PC-9 (cell line): ENCODE measurements around the gene DAPK1. TPM values are rescaled to one million over a fixed set of nuclear protein-coding genes. Genes with fewer than 3 reads are reported as not detected.

Source experiments
- BruUV-seq: library from RNA; stranded (reverse); fragments of 400-500 nt; replicated peaks from 2 replicates; lab custom pipeline; 2021; lab: Mats Ljungman, UMichigan
- CTCF ChIA-PET: fragments of 300-600 bp; sonication (Branson Sonifier 250); formaldehyde crosslinking; loops from one replicate; lab custom pipeline; 2022; ENCODE audit warnings: antibody characterized with exemption; lab: Charles Lee
- POLR2A ChIA-PET: fragments of 300-600 bp; sonication (Branson Sonifier 250); formaldehyde crosslinking; loops from one replicate; lab custom pipeline; 2022; ENCODE audit warnings: antibody characterized with exemption; ENCODE audit not compliant: unreplicated experiment; lab: Charles Lee
- DNase-seq, 2 experiments: peaks; one replicate each; pipeline versions ENCODE4 v3.0.0 to v3.0.0-alpha.2; 2015 to 2022; ENCODE audit warnings: mixed read lengths in 1 of 2
- H2AFZ ChIP-seq: fragments of 200-600 bp; sonication (generic); 2 replicates; pipeline ENCODE4 v1.8.1; 2017; ENCODE audit warnings: antibody characterized with exemption
- H3F3A ChIP-seq: fragments of 200-600 bp; sonication (generic); 2 replicates; pipeline ENCODE4 v1.8.1; 2017; ENCODE audit warnings: antibody characterized with exemption, mild to moderate bottlenecking, low read depth; ENCODE audit not compliant: insufficient read depth
- H3K27ac ChIP-seq: fragments of 200-600 bp; sonication (generic); 2 replicates; pipeline ENCODE4 v1.6.1; 2016; ENCODE audit warnings: mixed run types
- H3K27me3 ChIP-seq: fragments of 200-600 bp; sonication (generic); 2 replicates; pipeline ENCODE4 v1.6.1; 2016; ENCODE audit warnings: low read depth, mixed run types; ENCODE audit not compliant: insufficient read depth
- H3K36me3 ChIP-seq: fragments of 200-600 bp; sonication (generic); 2 replicates; pipeline ENCODE4 v1.6.1; 2016; ENCODE audit warnings: low read depth, mixed run types
- H3K4me1 ChIP-seq: fragments of 200-600 bp; sonication (generic); replicated peaks from 2 replicates; pipeline ENCODE4 v1.6.1; 2016; ENCODE audit warnings: mixed run types; ENCODE audit not compliant: insufficient read depth
- H3K4me2 ChIP-seq: fragments of 200-600 bp; sonication (generic); 2 replicates; pipeline ENCODE4 v1.6.1; 2017; ENCODE audit warnings: mixed run types
- H3K4me3 ChIP-seq: fragments of 200-600 bp; sonication (generic); 2 replicates; pipeline ENCODE4 v1.6.1; 2016; ENCODE audit warnings: mixed run types
- H3K79me2 ChIP-seq: fragments of 200-600 bp; sonication (generic); 2 replicates; pipeline ENCODE4 v1.6.1; 2017; ENCODE audit warnings: low read depth, mixed run types
- H3K9me2 ChIP-seq: fragments of 200-600 bp; sonication (generic); 2 replicates; pipeline ENCODE4 v1.8.1; 2017; ENCODE audit warnings: mild to moderate bottlenecking; ENCODE audit not compliant: insufficient read depth
- H3K9me3 ChIP-seq: fragments of 200-600 bp; sonication (generic); 2 replicates; pipeline ENCODE4 v1.8.1; 2016; ENCODE audit warnings: low read depth; ENCODE audit not compliant: insufficient read depth
- H4K20me1 ChIP-seq: fragments of 200-600 bp; sonication (generic); 2 replicates; pipeline ENCODE4 v1.8.1; 2017; ENCODE audit not compliant: insufficient read depth
- EZH2 ChIP-seq: fragments of 200-600 bp; sonication (generic); IDR thresholded peaks from 2 replicates; pipeline ENCODE4 v1.8.0; 2017; ENCODE audit warnings: antibody characterized with exemption, low read depth
- intact Hi-C: fragments of 100-400 bp; cut with micrococcal nuclease; formaldehyde crosslinking; loops from one replicate; pipeline ENCODE4 v1.10.0; 2022; ENCODE audit not compliant: unreplicated experiment
- total RNA-seq: library from RNA; stranded (reverse); gene quantifications from 2 replicates; pipeline ENCODE4 v1.2.3, GENCODE V29; 2021
- TF ChIP-seq, protein P1 (sequence below): fragments of 200-600 bp; sonication (generic); conservative IDR thresholded peaks from 2 replicates; pipeline ENCODE4 v1.6.1; 2017; ENCODE audit warnings: mixed run types, antibody characterized with exemption, mild to moderate bottlenecking, moderate library complexity

DAPK1 gene
- total RNA-seq, 1 experiment from 2014 or later = 100 TPM

DNA sequence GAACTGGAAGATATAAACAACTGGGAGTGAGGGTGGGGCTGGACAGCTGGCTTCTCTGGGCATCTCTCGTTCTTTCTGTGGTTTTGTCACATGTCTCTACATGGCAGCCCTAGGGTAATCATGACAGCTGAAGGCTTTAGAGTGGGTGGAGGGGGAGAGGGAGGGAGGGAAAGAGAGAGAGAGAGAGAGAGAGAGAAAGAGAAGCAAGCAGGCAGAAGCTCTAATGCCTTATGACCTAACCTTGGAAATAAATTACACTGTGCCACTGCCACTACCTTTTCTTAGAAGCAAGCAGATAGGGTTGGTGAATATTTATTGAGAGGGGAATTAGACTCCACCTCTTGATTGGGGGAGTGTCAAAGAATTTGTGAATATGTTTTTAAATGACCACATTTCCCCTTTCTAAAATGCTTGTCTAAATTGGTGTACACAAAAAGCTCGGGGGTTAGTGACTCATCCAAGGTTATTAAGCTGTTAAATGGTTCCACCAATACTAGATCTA lies 2.6 kb upstream of the DAPK1 start:
- H3K4me1 ChIP-seq = peaks cover 58% of the 10 kb centered on the region
- H3K27ac ChIP-seq = no peak overlapping the region
- TF ChIP-seq EZH2 = no peak
- TF ChIP-seq, protein P1, sequence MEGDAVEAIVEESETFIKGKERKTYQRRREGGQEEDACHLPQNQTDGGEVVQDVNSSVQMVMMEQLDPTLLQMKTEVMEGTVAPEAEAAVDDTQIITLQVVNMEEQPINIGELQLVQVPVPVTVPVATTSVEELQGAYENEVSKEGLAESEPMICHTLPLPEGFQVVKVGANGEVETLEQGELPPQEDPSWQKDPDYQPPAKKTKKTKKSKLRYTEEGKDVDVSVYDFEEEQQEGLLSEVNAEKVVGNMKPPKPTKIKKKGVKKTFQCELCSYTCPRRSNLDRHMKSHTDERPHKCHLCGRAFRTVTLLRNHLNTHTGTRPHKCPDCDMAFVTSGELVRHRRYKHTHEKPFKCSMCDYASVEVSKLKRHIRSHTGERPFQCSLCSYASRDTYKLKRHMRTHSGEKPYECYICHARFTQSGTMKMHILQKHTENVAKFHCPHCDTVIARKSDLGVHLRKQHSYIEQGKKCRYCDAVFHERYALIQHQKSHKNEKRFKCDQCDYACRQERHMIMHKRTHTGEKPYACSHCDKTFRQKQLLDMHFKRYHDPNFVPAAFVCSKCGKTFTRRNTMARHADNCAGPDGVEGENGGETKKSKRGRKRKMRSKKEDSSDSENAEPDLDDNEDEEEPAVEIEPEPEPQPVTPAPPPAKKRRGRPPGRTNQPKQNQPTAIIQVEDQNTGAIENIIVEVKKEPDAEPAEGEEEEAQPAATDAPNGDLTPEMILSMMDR = no peak
- ChIA-PET POLR2A (interaction anchor here (0.5 to 0.9 kb wide), 2 partner anchors 121 to 157 kb away, joined by 4 read pairs; no protein-coding TSS in a partner anchor), CTCF (interaction anchor here (0.6 kb wide), 1 partner anchor 106 kb away, joined by 3 read pairs; no protein-coding TSS in a partner anchor)
- H3K27me3 ChIP-seq = no peaks in the 10 kb centered on the region
- H2AFZ ChIP-seq = no peak overlapping the region
- BruUV-seq = no TSS peak
- DNase-seq = no peak
- no peaks in the 10 kb centered on the region for H4K20me1 ChIP-seq
- H3K9me2 ChIP-seq = no peaks in the 10 kb centered on the region
- H3K9me3 ChIP-seq = no peaks in the 10 kb centered on the region
- intact Hi-C loops = loop anchor here (5.0 kb wide), 1 partner anchor 53 kb away; no protein-coding TSS in a partner anchor
- peaks cover 23% of the 10 kb centered on the region for H3K79me2 ChIP-seq
- no peaks in the 10 kb centered on the region for H3K36me3 ChIP-seq
- no peak overlapping the region for H3K4me2 ChIP-seq
- no peak overlapping the region for H3K4me3 ChIP-seq
- H3F3A ChIP-seq = peaks cover 17% of the 10 kb centered on the region; the same call in 1 of the 2 replicates

DNA sequence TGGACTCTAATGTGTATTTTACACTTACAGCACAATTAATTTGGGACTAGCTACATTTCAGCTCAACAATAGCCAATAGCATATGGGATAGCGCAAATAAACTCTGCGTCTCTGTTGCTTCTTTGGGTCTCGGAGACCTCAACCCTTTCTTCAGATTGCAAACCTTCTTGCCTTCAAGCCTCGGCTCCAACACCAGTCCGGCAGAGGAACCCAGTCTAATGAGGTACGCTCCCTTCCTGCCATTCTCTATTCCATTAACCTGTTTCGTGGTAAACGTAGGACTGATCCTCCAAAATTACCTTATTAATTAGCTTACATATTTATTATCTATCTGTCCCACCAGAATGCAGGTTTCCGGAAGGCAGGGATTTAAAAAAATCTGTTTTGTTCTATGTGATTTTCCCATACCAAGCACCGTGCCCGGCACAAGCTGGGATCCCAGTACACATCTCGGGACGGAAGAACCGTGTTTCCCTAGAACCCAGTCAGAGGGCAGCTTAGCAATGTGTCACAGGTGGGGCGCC lies 525 bp upstream of the DAPK1 start:
- Histone ChIP-seq H3K4me3 (peak overlapping the region; percentile 70), H3K27ac (peak overlapping the region; percentile 45), H2AFZ (peak overlapping the region; percentile 97), H3K9me3 (no peaks in the 10 kb centered on the region), H3K4me1 (peaks cover 58% of the 10 kb centered on the region), H4K20me1 (no peaks in the 10 kb centered on the region), H3F3A (peaks cover 28% of the 10 kb centered on the region; the same call in 1 of the 2 replicates), H3K27me3 (no peaks in the 10 kb centered on the region), H3K4me2 (peak overlapping the region; percentile 91), H3K36me3 (no peaks in the 10 kb centered on the region), H3K9me2 (no peaks in the 10 kb centered on the region), H3K79me2 (peaks cover 30% of the 10 kb centered on the region)
- TSS peak; percentile 81 for BruUV-seq
- intact Hi-C loops = loop anchor here (1.0 to 5.0 kb wide), 2 partner anchors 55 to 160 kb away; no protein-coding TSS in a partner anchor
- DNase-seq = no peak
- POLR2A ChIA-PET = interaction anchor here (0.6 to 0.8 kb wide), 5 partner anchors 19 to 202 kb away, joined by 3 to 5 read pairs (median 3); no protein-coding TSS in a partner anchor
- CTCF ChIA-PET = interaction anchor here (0.6 to 1.6 kb wide), 4 partner anchors 31 to 166 kb away, joined by 3 to 7 read pairs (median 6); no protein-coding TSS in a partner anchor
- TF ChIP-seq EZH2 = no peak
- TF ChIP-seq, protein P1 = no peak

DNA sequence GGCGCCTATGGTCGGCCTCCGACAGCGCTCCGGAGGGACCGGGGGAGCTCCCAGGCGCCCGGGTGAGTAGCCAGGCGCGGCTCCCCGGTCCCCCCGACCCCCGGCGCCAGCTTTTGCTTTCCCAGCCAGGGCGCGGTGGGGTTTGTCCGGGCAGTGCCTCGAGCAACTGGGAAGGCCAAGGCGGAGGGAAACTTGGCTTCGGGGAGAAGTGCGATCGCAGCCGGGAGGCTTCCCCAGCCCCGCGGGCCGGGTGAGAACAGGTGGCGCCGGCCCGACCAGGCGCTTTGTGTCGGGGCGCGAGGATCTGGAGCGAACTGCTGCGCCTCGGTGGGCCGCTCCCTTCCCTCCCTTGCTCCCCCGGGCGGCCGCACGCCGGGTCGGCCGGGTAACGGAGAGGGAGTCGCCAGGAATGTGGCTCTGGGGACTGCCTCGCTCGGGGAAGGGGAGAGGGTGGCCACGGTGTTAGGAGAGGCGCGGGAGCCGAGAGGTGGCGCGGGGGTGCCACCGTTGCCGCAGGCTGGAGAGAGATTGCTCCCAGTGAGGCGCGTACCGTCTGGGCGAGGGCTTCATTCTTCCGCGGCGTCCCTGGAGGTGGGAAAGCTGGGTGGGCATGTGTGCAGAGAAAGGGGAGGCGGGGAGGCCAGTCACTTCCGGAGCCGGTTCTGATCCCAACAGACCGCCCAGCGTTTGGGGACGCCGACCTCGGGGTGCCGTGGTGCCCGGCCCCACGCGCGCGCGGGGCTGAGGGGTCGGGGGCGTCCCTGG lies 561 bp downstream of the DAPK1 start:
- POLR2A ChIA-PET = interaction anchor here (0.6 to 0.8 kb wide), 7 partner anchors 33 to 767 kb away, joined by 3 to 25 read pairs (median 5); no protein-coding TSS in a partner anchor

More for the DNA sequence above, 561 bp downstream of the DAPK1 start:
- no peaks in the 10 kb centered on the region for H3K9me3 ChIP-seq
- H3K79me2 ChIP-seq = peaks cover 35% of the 10 kb centered on the region
- no peaks in the 10 kb centered on the region for H3K9me2 ChIP-seq
- no TSS peak for BruUV-seq
- H3F3A ChIP-seq = peaks cover 37% of the 10 kb centered on the region
- peak overlapping the region; percentile 45 for H3K27ac ChIP-seq
- intact Hi-C loops = loop anchor here (2.0 to 5.0 kb wide), 3 partner anchors 56 to 109 kb away; no protein-coding TSS in a partner anchor
- H3K4me3 ChIP-seq = peak overlapping the region; percentile 70
- H3K4me1 ChIP-seq = peaks cover 67% of the 10 kb centered on the region
- no peaks in the 10 kb centered on the region for H3K27me3 ChIP-seq
- peak; percentile 52 to 69 for DNase-seq
- peak overlapping the region; percentile 97 for H2AFZ ChIP-seq
- peak overlapping the region; percentile 91 for H3K4me2 ChIP-seq
- H3K36me3 ChIP-seq = no peaks in the 10 kb centered on the region
- 0 out of 2 replicates have a peak, but pooled peaks cover 3% of the 10 kb centered on the region for H4K20me1 ChIP-seq
- TF ChIP-seq EZH2 = no peak
- TF ChIP-seq, protein P1 = peak; percentile 27; the same call in 1 of the 2 replicates
- CTCF ChIA-PET = interaction anchor here (1.3 to 1.6 kb wide), 3 partner anchors 70 to 165 kb away, joined by 5 to 7 read pairs (median 6); no protein-coding TSS in a partner anchor
